GM10248 (cell line): ENCODE measurements around the gene KCNJ14.

Experiments used
- CTCF ChIA-PET: fragments of 300-600 bp; sonication (Branson Sonifier 250); formaldehyde crosslinking; extraction: SDS; loops from one replicate; lab custom pipeline; 2021; ENCODE audit warnings: antibody characterized with exemption; lab: Yijun Ruan, JAX
- POLR2A ChIA-PET: fragments of 350-650 bp; sonication (Branson Sonifier 250); formaldehyde crosslinking; extraction: SDS; loops from one replicate; lab custom pipeline; 2020; ENCODE audit warnings: antibody characterized with exemption; lab: Yijun Ruan, JAX
- DNase-seq: peaks from one replicate; pipeline ENCODE4 v3.0.0; 2012; ENCODE audit errors: extremely low spot score
- TF ChIP-seq, protein P1 (sequence below): IDR thresholded peaks from 2 replicates; pipeline ENCODE4 v1.5.1; 2012; ENCODE audit warnings: mild to moderate bottlenecking, low read depth; ENCODE audit errors: extremely low read depth, missing control alignments, control extremely low read depth

The KCNJ14 gene

DNA sequence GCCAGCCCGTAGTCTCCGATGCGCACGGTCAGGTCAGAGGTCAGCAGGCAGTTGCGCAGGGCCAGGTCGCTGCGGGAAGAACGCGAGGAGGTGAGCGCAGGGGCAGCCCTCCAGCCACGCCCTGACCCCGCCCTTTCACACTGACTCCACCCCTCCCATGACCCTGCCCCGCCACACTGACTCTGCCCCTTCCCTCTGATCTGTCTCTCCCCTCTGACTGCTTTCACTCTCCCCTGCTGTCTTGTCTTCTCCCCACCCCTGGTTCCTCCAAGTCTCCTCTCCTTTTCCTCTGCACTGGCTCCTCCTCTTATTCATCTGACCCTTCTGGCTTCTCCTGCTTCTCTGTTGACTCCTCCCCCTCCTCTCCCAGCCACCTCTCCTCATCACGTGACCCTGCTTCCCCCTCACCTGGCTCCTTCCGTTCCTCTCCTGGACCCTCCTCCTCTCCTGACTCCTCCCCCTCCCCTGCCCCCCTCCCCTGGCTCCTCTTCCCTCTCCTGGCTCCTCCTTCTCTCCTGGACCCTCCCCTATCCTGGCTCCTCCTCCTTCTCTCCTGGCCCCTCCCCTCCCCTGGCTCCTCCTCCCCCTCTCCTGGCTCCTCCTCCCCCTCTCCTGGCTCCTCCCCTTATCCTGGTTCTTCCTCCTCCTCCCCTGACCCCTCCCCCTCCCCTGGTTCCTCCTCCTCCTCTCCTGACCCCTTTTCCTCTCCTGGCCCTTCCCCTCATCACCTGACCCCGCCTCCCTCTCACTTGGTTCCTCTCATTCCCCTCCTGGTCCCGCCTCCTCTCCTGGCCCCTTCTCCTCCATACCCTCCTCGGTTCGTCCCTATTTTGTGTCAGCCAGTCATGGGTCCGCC lies 46.3 kb downstream of the KCNJ14 start:
- CTCF ChIA-PET, result interaction anchor here (0.7 to 8.3 kb wide), 5 partner anchors 9 to 107 kb away, joined by 4 to 133 read pairs (median 5); no protein-coding TSS in a partner anchor
- TF ChIP-seq, protein P1, sequence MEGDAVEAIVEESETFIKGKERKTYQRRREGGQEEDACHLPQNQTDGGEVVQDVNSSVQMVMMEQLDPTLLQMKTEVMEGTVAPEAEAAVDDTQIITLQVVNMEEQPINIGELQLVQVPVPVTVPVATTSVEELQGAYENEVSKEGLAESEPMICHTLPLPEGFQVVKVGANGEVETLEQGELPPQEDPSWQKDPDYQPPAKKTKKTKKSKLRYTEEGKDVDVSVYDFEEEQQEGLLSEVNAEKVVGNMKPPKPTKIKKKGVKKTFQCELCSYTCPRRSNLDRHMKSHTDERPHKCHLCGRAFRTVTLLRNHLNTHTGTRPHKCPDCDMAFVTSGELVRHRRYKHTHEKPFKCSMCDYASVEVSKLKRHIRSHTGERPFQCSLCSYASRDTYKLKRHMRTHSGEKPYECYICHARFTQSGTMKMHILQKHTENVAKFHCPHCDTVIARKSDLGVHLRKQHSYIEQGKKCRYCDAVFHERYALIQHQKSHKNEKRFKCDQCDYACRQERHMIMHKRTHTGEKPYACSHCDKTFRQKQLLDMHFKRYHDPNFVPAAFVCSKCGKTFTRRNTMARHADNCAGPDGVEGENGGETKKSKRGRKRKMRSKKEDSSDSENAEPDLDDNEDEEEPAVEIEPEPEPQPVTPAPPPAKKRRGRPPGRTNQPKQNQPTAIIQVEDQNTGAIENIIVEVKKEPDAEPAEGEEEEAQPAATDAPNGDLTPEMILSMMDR, result no peak
- DNase-seq, result peak; percentile 82
- POLR2A ChIA-PET, result interaction anchor here (0.6 kb wide), 2 partner anchors 100 to 461 kb away, joined by 3 to 6 read pairs; no protein-coding TSS in a partner anchor

DNA sequence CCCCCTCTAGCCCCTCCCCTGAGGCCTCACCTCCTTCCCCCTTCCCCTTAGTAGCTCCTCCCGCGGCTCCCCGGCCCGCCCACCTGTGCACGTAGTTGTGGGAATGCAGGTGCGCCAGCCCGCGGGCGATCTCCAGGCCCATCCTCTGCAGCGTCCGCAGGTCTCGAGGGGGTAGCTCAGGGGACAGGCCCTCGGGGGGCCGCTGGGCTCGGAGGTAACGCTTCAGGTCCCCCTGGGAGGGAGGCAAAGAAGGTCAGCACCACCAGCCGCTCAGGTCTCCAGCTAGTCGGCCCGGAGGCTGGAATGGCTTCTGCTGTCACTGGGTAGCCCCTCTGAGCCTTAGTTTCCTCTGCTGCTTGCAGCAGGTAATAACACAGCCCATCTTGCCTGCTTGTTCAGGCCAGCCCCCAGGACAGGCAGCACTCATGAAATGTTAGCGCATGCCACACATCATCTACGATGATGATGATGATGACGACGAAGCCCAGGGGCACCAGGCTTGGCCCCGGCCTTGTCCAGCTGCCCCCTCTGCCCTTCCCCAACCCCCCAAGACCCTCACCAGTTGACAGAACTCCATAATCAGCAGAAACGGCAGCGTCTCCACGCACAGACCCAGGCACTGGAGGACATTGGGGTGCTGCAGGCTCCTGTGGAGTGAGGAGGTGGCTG lies 47.1 kb downstream of the KCNJ14 start:
- no peak for DNase-seq
- ChIA-PET POLR2A (interaction anchor here (0.6 kb wide), 2 partner anchors 101 to 460 kb away, joined by 3 to 6 read pairs; no protein-coding TSS in a partner anchor), CTCF (interaction anchor here (0.7 to 8.3 kb wide), 5 partner anchors 9 to 188 kb away, joined by 3 to 133 read pairs (median 4); no protein-coding TSS in a partner anchor)
- TF ChIP-seq, protein P1, result no peak

DNA sequence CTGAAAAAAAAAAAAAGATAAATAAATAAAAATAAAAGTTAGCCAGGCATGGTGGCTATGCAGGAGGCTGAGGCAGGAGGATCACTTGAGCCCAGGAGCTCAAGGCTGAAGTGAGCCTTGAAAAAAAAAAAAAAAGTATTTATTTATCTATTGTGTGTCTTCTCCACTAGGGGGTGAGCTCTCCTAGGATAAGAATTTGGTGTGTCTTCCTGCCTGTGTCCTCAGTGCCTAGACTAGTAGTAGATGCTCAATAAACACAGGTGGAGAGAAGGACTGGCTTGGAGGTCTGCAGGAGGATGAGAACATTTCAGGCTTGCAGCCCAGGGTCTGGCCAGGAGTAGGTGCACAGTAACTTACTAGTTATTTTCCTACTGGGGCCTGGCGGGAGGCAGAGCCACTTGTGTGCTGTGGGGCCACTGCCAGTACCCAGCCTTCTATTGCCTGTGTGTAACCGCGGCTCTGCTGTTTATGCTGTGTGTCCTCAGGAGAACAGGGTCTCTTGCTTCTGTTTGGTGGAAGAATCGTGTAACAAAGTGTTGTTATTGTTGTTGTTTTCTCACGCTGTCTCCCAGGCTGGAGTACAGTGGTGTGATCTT lies 50.9 kb downstream of the KCNJ14 start:
- DNase-seq, result peak; percentile 58
- TF ChIP-seq, protein P1, result peak; percentile 27
- CTCF ChIA-PET, result interaction anchor here (0.7 to 8.3 kb wide), 11 partner anchors 10 to 193 kb away, joined by 3 to 133 read pairs (median 5); no protein-coding TSS in a partner anchor
- POLR2A ChIA-PET, result interaction anchor here (0.6 kb wide), 1 partner anchor 149 kb away, joined by 8 read pairs; no protein-coding TSS in a partner anchor

DNA sequence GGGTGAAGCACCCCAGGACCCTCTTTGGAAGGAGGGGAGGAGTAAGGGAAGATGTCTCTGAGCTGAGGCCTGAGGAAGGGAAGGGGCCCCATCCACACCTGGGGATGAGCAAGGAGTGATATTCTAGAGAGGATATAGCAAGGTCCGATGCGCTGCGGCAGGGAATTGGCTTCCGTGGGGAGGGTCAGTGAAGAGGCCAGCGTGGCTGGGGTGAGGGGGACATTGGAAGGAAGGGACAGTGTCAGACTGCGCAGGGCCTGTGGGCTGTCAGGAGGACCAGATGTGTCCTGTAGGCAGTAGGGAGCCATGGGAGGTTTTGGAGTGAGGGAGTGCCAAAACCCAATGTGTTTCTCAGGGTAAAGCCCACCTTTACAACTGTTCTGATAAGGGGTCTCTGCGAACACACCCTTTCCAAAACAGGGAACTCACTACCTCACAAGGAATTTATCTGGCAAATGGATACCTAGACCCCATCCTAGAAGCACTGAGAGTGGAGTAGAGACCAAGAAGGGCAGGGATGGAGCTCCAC lies 52.6 kb downstream of the KCNJ14 start:
- ChIA-PET CTCF (interaction anchor here (1.0 to 8.3 kb wide), 9 partner anchors 11 to 100 kb away, joined by 3 to 133 read pairs (median 5); no protein-coding TSS in a partner anchor), POLR2A (no interaction called here)
- DNase-seq, result no peak
- TF ChIP-seq, protein P1, result no peak

DNA sequence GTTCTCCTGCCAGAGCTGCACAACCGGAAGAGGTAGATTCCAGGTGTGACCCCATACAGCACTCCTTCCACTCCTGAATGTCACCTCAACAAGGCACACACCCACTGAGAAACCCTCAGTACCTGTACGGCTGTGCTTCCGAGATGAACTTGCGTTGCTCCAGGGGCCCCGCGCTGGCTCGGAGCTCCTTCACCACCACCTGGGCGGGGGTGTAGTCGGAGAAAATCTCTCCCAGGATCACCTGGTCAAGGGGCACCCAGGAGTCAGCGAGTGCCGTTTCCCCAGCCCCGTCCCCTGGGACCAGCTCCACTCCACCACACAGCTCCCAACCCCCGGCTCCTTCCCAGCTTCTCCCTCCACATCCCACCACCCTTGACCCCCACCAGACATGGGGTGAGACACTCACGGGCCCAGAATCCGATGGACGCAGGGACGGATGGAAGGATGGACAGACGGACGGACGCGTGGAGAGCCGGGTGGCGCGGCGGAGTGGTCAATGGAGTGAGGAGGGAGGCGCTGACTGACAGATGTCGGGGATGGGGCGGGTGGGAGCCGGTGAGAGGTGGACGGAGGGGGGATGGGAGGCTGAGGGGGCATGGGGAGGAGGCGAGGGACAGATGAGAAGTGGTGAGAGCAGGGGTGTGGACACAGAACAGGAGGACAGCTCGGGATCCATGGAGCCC lies 53.5 kb downstream of the KCNJ14 start:
- no peak for DNase-seq
- ChIA-PET POLR2A (interaction anchor here (0.5 kb wide), 1 partner anchor 105 kb away, joined by 4 read pairs; no protein-coding TSS in a partner anchor), CTCF (interaction anchor here (1.0 to 8.3 kb wide), 3 partner anchors 18 to 99 kb away, joined by 3 to 133 read pairs (median 8); no protein-coding TSS in a partner anchor)
- TF ChIP-seq, protein P1, result no peak
